GM23248 (cell line): Measurements from ENCODE around the gene CTNND2. TPM values are rescaled to one million over a fixed set of nuclear protein-coding genes. Genes with fewer than 3 reads are reported as not detected.

ENCODE experiments used
- DNase-seq: peaks from one replicate; pipeline ENCODE4 v3.0.0-alpha.2; 2015
- H2AFZ ChIP-seq: fragments of 200-600 bp; sonication (generic); 2 replicates; pipeline ENCODE4 v1.6.1; 2016; ENCODE audit warnings: antibody characterized with exemption
- H3F3A ChIP-seq: fragments of 200-600 bp; sonication (generic); 2 replicates; pipeline ENCODE4 v1.6.1; 2016; ENCODE audit warnings: mild to moderate bottlenecking, antibody characterized with exemption, mixed run types; ENCODE audit not compliant: insufficient read depth
- H3K27ac ChIP-seq: fragments of 200-600 bp; sonication (generic); 2 replicates; pipeline ENCODE4 v1.5.1; 2016; ENCODE audit warnings: mild to moderate bottlenecking
- H3K27me3 ChIP-seq: fragments of 200-600 bp; sonication (generic); replicated peaks from 2 replicates; pipeline ENCODE4 v1.6.1; 2016; ENCODE audit warnings: mild to moderate bottlenecking; ENCODE audit not compliant: insufficient read depth
- H3K36me3 ChIP-seq: fragments of 200-600 bp; sonication (generic); 2 replicates; pipeline ENCODE4 v1.6.1; 2016; ENCODE audit warnings: low read depth, mild to moderate bottlenecking
- H3K4me1 ChIP-seq: fragments of 200-600 bp; sonication (generic); 2 replicates; pipeline ENCODE4 v1.6.1; 2016; ENCODE audit warnings: mild to moderate bottlenecking; ENCODE audit not compliant: insufficient read depth
- H3K4me2 ChIP-seq: fragments of 200-600 bp; sonication (generic); one replicate; pipeline ENCODE4 v1.6.1; 2016; ENCODE audit warnings: mild to moderate bottlenecking; ENCODE audit not compliant: unreplicated experiment
- H3K4me3 ChIP-seq: fragments of 200-600 bp; sonication (generic); 2 replicates; pipeline ENCODE4 v1.5.1; 2016; ENCODE audit warnings: mild to moderate bottlenecking
- H3K79me2 ChIP-seq: fragments of 200-600 bp; sonication (generic); 2 replicates; pipeline ENCODE4 v1.6.1; 2016; ENCODE audit warnings: mild to moderate bottlenecking; ENCODE audit not compliant: insufficient read depth
- H3K9ac ChIP-seq: fragments of 200-600 bp; sonication (generic); 2 replicates; pipeline ENCODE4 v1.6.1; 2016; ENCODE audit warnings: mild to moderate bottlenecking
- H3K9me2 ChIP-seq: fragments of 200-600 bp; sonication (generic); 2 replicates; pipeline ENCODE4 v1.6.1; 2016; ENCODE audit warnings: mixed run types, mild to moderate bottlenecking, moderate library complexity; ENCODE audit not compliant: insufficient read depth
- H3K9me3 ChIP-seq: fragments of 200-600 bp; sonication (generic); one replicate; pipeline ENCODE4 v1.6.1; 2017; ENCODE audit warnings: low read depth
- H4K20me1 ChIP-seq: fragments of 200-600 bp; sonication (generic); 2 replicates; pipeline ENCODE4 v1.6.0; 2016; ENCODE audit not compliant: insufficient read depth
- EZH2 ChIP-seq: fragments of 200-600 bp; sonication (generic); IDR thresholded peaks from 2 replicates; pipeline ENCODE4 v1.6.1; 2018; ENCODE audit warnings: antibody characterized with exemption, mild to moderate bottlenecking; ENCODE audit not compliant: insufficient read depth, poor library complexity, severe bottlenecking
- EZH2phosphoT487 ChIP-seq: fragments of 200-600 bp; sonication (generic); IDR thresholded peaks from 2 replicates; pipeline ENCODE4 v1.6.1; 2018; ENCODE audit warnings: antibody characterized with exemption, moderate library complexity, mild to moderate bottlenecking, low read depth; ENCODE audit not compliant: insufficient read depth
- WGBS, 2 experiments: methylation state at CpG; one replicate each; pipeline ENCODE4 v1.1.6; 2015 to 2017; ENCODE audit warnings: low lambda C conversion rate in 2 of 2, low coverage in 1 of 2; ENCODE audit errors: missing lambda C conversion rate in 2 of 2; 5-methylcytosine and 5-hydroxymethylcytosine counted together
- in situ Hi-C: fragments of 300-500 bp; cut with MboI; formaldehyde crosslinking; loops from 2 replicates; pipeline ENCODE4 v1.15.0; 2020
- polyA plus RNA-seq: library from polyadenylated mRNA; unstranded; fragments of >200 nt; fragmentation: Nextera tagmentation; extraction: Ambion mirVana; gene quantifications from 2 replicates; pipeline ENCODE4 v1.2.1, GENCODE V29; 2016
- total RNA-seq: library from RNA; depleted of rRNA; stranded (reverse); fragments of >200 nt; shearing (Covaris generic); gene quantifications from 2 replicates; pipeline ENCODE4 v1.2.3, GENCODE V29; 2014

CTNND2 gene
- total and polyA plus RNA-seq, 2 experiments from 2014 or later, result not detected

GRCh38 chr5:11143456-11144267 is 760.6 kb downstream of the CTNND2 start:
- H3K36me3 ChIP-seq, result no peaks in the 10 kb centered on the region
- H3F3A ChIP-seq, result no peaks in the 10 kb centered on the region
- H3K27me3 ChIP-seq, result peaks cover 4% of the 10 kb centered on the region; the same call in 1 of the 2 replicates
- no peaks in the 10 kb centered on the region for H3K9me2 ChIP-seq
- WGBS, 2 experiments, result 17 to 19% methylated on average over 3 of the region's 3 CpGs
- no peak overlapping the region for H3K9ac ChIP-seq
- no peaks in the 10 kb centered on the region for H3K4me1 ChIP-seq
- no peaks in the 10 kb centered on the region for H4K20me1 ChIP-seq
- in situ Hi-C loops, result no loop called here
- no peak overlapping the region for H3K27ac ChIP-seq
- no peaks in the 10 kb centered on the region for H3K79me2 ChIP-seq
- no peak overlapping the region for H3K4me3 ChIP-seq
- DNase-seq, result no peak
- no peaks in the 10 kb centered on the region for H3K9me3 ChIP-seq
- H2AFZ ChIP-seq, result no peak overlapping the region
- TF ChIP-seq EZH2 (no peak), EZH2phosphoT487 (no peak)
- H3K4me2 ChIP-seq, result no peak overlapping the region

- no peak for TF ChIP-seq EZH2
- no peak for TF ChIP-seq EZH2phosphoT487
- no peak for DNase-seq
- H3K9me2 ChIP-seq, result no peaks in the 10 kb centered on the region
- H3K4me2 ChIP-seq, result no peak overlapping the region
- 2% methylated on average over 9 of the region's 9 CpGs for WGBS, 2 experiments
- H3K4me1 ChIP-seq, result no peaks in the 10 kb centered on the region
- H3K9ac ChIP-seq, result no peak overlapping the region
- H3K27me3 ChIP-seq, result no peaks in the 10 kb centered on the region; the same call in 1 of the 2 replicates
- H3K79me2 ChIP-seq, result no peaks in the 10 kb centered on the region
- H3K4me3 ChIP-seq, result no peak overlapping the region
- no peak overlapping the region for H2AFZ ChIP-seq
- H3K9me3 ChIP-seq, result no peaks in the 10 kb centered on the region
- no peaks in the 10 kb centered on the region for H3K36me3 ChIP-seq
- H3K27ac ChIP-seq, result no peak overlapping the region
- no peaks in the 10 kb centered on the region for H4K20me1 ChIP-seq
- no peaks in the 10 kb centered on the region for H3F3A ChIP-seq
- in situ Hi-C loops, result no loop called here
Measured at GRCh38 chr5:11139217-11139865, 764.9 kb downstream of the CTNND2 start.

GRCh38 chr5:11130131-11130530 is 774.1 kb downstream of the CTNND2 start:
- Histone ChIP-seq H3K4me2 (no peak overlapping the region), H3K9ac (no peak overlapping the region), H4K20me1 (no peaks in the 10 kb centered on the region), H3K9me3 (no peaks in the 10 kb centered on the region), H3K27me3 (0 out of 2 replicates have a peak, but pooled peaks cover 3% of the 10 kb centered on the region), H3K4me1 (no peaks in the 10 kb centered on the region), H2AFZ (no peak overlapping the region), H3K9me2 (no peaks in the 10 kb centered on the region), H3F3A (no peaks in the 10 kb centered on the region), H3K79me2 (no peaks in the 10 kb centered on the region), H3K36me3 (no peaks in the 10 kb centered on the region), H3K4me3 (no peak overlapping the region), H3K27ac (no peak overlapping the region)
- DNase-seq, result no peak
- in situ Hi-C loops, result no loop called here
- TF ChIP-seq EZH2phosphoT487 (no peak), EZH2 (no peak)
- WGBS, 2 experiments, result 27 to 29% methylated on average over 10 of the region's 10 CpGs

DNA sequence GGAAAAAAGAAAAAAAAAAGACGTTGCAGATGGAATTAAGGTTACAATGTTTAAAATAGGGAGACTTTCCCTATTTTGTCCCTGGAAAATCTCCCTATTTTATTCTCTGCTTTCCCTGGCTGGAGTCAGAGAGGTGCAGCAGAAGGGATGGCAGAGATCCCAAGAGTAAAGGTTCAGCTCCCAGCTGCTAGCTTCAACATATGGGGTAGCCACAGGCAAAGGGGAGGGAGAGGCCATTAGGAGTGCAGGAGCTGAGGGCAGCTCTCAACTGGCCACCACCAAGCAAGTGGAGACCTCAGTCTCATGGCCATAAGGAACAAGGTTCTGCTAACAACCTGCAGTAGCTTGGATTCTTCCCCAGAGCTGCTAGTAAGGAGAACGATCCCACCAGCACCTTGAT is 776.2 kb downstream of the CTNND2 start:
- no peak overlapping the region for H3K27ac ChIP-seq
- H3K9me2 ChIP-seq, result no peaks in the 10 kb centered on the region
- no peak overlapping the region for H2AFZ ChIP-seq
- no peaks in the 10 kb centered on the region for H3K79me2 ChIP-seq
- H3K36me3 ChIP-seq, result no peaks in the 10 kb centered on the region
- no peaks in the 10 kb centered on the region for H3F3A ChIP-seq
- no peak overlapping the region for H3K4me2 ChIP-seq
- in situ Hi-C loops, result no loop called here
- H3K27me3 ChIP-seq, result peaks cover 6% of the 10 kb centered on the region; the same call in 1 of the 2 replicates
- H3K4me1 ChIP-seq, result no peaks in the 10 kb centered on the region
- no peaks in the 10 kb centered on the region for H4K20me1 ChIP-seq
- TF ChIP-seq EZH2 (no peak), EZH2phosphoT487 (no peak)
- H3K9me3 ChIP-seq, result no peaks in the 10 kb centered on the region
- WGBS, 2 experiments, result 43% methylated on average over 2 of the region's 2 CpGs
- H3K4me3 ChIP-seq, result no peak overlapping the region
- no peak for DNase-seq
- no peak overlapping the region for H3K9ac ChIP-seq
